ENCODE results near the gene TLX3. TPM values are rescaled to one million over a fixed set of nuclear protein-coding genes. Genes with fewer than 3 reads are reported as not detected.
A peak's percentile ranks its signal among the peaks of the same experiment; 100 is the strongest.

The TLX3 gene
- total RNA-seq, 1 experiment from 2014 or later = not detected

- Histone ChIP-seq H3K4me2 (ENCODE audit: insufficient read depth, insufficient read length, low read length) (peak overlapping the region; percentile 57), H3K9me3 (ENCODE audit: control insufficient read depth, low read depth, low read length) (no peaks in the 10 kb centered on the region), H3K27me3 (ENCODE audit: insufficient read depth, low read length) (peaks cover 9% of the 10 kb centered on the region; the same call in 1 of the 2 replicates), H3K79me2 (ENCODE audit: insufficient read depth, low read length) (no peaks in the 10 kb centered on the region), H2AK5ac (ENCODE audit: insufficient read length, low read length) (no peak overlapping the region), H3T11ph (ENCODE audit: low read length) (no peak overlapping the region), H2BK5ac (ENCODE audit: insufficient read length, low read length) (no peak overlapping the region), H4K8ac (replicated peaks; ENCODE audit: insufficient read length, low read depth, low read length) (no peak overlapping the region), H2BK15ac (ENCODE audit: low read depth, low read length) (no peak overlapping the region), H2BK120ac (ENCODE audit: low read depth, low read length, poor library complexity, severe bottlenecking) (no peak overlapping the region), H4K91ac (ENCODE audit: insufficient read length, low read depth, low read length) (no peak overlapping the region), H3K9ac (ENCODE audit: extremely low read depth, insufficient read length, low read length) (no peak overlapping the region), H3K4ac (ENCODE audit: low read depth, low read length) (no peak overlapping the region), H2AFZ (ENCODE audit: low read length) (no peak overlapping the region), H4K5ac (ENCODE audit: insufficient read length, low read depth, low read length) (no peak overlapping the region), H3K56ac (ENCODE audit: insufficient read length, low read depth, low read length) (no peak overlapping the region), H3K79me1 (ENCODE audit: insufficient read depth, low read depth, low read length, poor library complexity, severe bottlenecking) (no peaks in the 10 kb centered on the region), H3K4me1 (ENCODE audit: insufficient read depth, low read length) (no peaks in the 10 kb centered on the region), H3K23ac (ENCODE audit: insufficient read length, low read depth, low read length) (no peak overlapping the region), H3K27ac (ENCODE audit: insufficient read length, low read depth, low read length) (no peak overlapping the region), H3K14ac (ENCODE audit: insufficient read depth, low read length) (no peak overlapping the region), H3K23me2 (ENCODE audit: insufficient read length, low read depth, low read length, poor library complexity, severe bottlenecking) (no peaks in the 10 kb centered on the region), H2BK20ac (ENCODE audit: low read depth, low read length, poor library complexity, severe bottlenecking) (no peak overlapping the region), H3K18ac (ENCODE audit: insufficient read length, low read depth, low read length) (no peak overlapping the region), H4K20me1 (ENCODE audit: control insufficient read depth, insufficient read depth, insufficient read length) (no peaks in the 10 kb centered on the region), H2BK12ac (ENCODE audit: insufficient read length, low read depth, low read length) (no peak overlapping the region)
- Mint-ChIP-seq H3K27me3 (ENCODE audit: low read depth) (peaks cover 62% of the 10 kb centered on the region), H3K4me3 (peak overlapping the region in 1 of 2 experiments; percentile 62; a peak in 1 of 5 replicates), H3K4me1 (peaks cover 0 to 6% of the 10 kb centered on the region in 2 experiments; a peak in 2 of 4 replicates), H3K9me3 (no peaks in the 10 kb centered on the region), H3K36me3 (ENCODE audit: insufficient read depth in 1 of 3, low read depth in 3 of 3) (no peaks in the 10 kb centered on the region), H3K27ac (no peak overlapping the region)
- TF ChIP-seq CTCF (conservative IDR thresholded peaks at IDR 0.05) = 0 out of 3 replicates have a peak, but pooled peaks have one; percentile 3
- no CpG with 5 or more reads among the region's 11 CpGs for WGBS (ENCODE audit: extremely low coverage, insufficient read length, low lambda C conversion rate)
- no peak for DNase-seq
Measured at GRCh38 chr5:171337210-171337569, 28.1 kb downstream of the TLX3 start.
